ENCODE measurements around the gene SUPT20HL2. TPM values are rescaled to one million over a fixed set of nuclear protein-coding genes. Genes with fewer than 3 reads are reported as not detected.

SUPT20HL2 gene
- total and polyA plus RNA-seq, 10 of the 15 experiments (the other 5 are each of a cell fraction or from before 2014, with no cell fraction given) = not detected

DNA sequence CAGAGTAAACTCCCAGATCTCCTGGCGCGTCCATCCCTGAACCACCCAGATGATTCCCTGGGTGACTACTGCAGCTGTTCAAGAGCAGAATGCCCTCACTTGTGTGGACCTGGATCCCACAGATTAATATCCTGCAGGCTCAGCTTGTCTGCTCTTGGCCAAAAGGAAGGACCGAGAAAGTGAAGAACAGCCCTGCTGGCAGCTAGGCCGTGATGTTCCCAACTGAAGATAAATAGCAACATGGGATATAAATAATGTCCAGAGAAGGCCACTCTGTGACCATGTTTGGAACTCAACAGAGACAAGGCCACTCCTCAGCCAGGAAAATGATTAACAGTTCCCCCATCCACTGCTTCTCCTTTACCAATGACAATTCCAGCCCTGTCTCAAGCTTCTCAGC is 21.5 kb downstream of the SUPT20HL2 start:
- no TSS peak for BruUV-seq (replicated peaks)
- no peak overlapping the region for H3K27ac ChIP-seq (ENCODE audit: control insufficient read depth, insufficient read depth)
- H2AFZ ChIP-seq (ENCODE audit: control insufficient read depth, low read depth, low read length) = no peak overlapping the region
- H3K4me3 ChIP-seq = no peak overlapping the region
- no peak for ATAC-seq
- intact Hi-C loops (cut with micrococcal nuclease; ENCODE audit: unreplicated experiment) (no loop called here), in situ Hi-C loops (cut with MboI) (no loop called here)
- no peaks in the 10 kb centered on the region for H3K36me3 ChIP-seq (ENCODE audit: control insufficient read depth in 2 of 2, insufficient read depth in 2 of 2, low read length in 1 of 2)
- no peaks in the 10 kb centered on the region for H3K79me2 ChIP-seq (ENCODE audit: control insufficient read depth, insufficient read depth, low read length)
- no peak for FAIRE-seq
- no peaks in the 10 kb centered on the region for H3K4me1 ChIP-seq (ENCODE audit: control insufficient read depth, insufficient read depth, low read length)
- RAD21 ChIA-PET (ENCODE audit: unreplicated experiment) = no interaction called here
- H3K4me2 ChIP-seq (ENCODE audit: control insufficient read depth, insufficient read depth) = no peak overlapping the region
- no peaks in the 10 kb centered on the region for H3K27me3 ChIP-seq (replicated peaks in 1 of 2; ENCODE audit: control insufficient read depth in 2 of 2, insufficient read depth in 2 of 2, low read length in 1 of 2)
- CTCF ChIA-PET = interaction anchor here (1.1 kb wide), 1 partner anchor 32 kb away, joined by 3 read pairs; no protein-coding TSS in a partner anchor
- POLR2A ChIA-PET = interaction anchor here (0.5 to 0.7 kb wide), 2 partner anchors 10 to 171 kb away, joined by 3 to 6 read pairs; no protein-coding TSS in a partner anchor
- no peak overlapping the region for H3K9ac ChIP-seq (ENCODE audit: control insufficient read depth, insufficient read depth, low read length)
- WGBS (ENCODE audit: insufficient coverage, insufficient replicate concordance, low lambda C conversion rate, missing lambda C conversion rate) = 80% methylated on average over 4 of the region's 4 CpGs
- SMC1A ChIA-PET (ENCODE audit: uncharacterized antibody, unreplicated experiment) = interaction anchor here (1.0 to 1.4 kb wide), 2 partner anchors 12 to 104 kb away, joined by 3 to 4 read pairs; no protein-coding TSS in a partner anchor
- H3K9me3 ChIP-seq (replicated peaks; ENCODE audit: control insufficient read depth, insufficient read depth, low read length) = no peaks in the 10 kb centered on the region
- DNase-seq (ENCODE audit: low read depth, low spot score) = no peak
- no peaks in the 10 kb centered on the region for H4K20me1 ChIP-seq (ENCODE audit: control insufficient read depth, insufficient read depth)
- no peak for TF ChIP-seq ZNF384 (IDR thresholded peaks at IDR 0.05; ENCODE audit: borderline replicate concordance, low read depth, low read length)
- no peak for TF ChIP-seq NR2C2 (IDR thresholded peaks at IDR 0.05; ENCODE audit: borderline replicate concordance, control insufficient read depth, insufficient read length, low read depth)
- TF ChIP-seq, protein P1, sequence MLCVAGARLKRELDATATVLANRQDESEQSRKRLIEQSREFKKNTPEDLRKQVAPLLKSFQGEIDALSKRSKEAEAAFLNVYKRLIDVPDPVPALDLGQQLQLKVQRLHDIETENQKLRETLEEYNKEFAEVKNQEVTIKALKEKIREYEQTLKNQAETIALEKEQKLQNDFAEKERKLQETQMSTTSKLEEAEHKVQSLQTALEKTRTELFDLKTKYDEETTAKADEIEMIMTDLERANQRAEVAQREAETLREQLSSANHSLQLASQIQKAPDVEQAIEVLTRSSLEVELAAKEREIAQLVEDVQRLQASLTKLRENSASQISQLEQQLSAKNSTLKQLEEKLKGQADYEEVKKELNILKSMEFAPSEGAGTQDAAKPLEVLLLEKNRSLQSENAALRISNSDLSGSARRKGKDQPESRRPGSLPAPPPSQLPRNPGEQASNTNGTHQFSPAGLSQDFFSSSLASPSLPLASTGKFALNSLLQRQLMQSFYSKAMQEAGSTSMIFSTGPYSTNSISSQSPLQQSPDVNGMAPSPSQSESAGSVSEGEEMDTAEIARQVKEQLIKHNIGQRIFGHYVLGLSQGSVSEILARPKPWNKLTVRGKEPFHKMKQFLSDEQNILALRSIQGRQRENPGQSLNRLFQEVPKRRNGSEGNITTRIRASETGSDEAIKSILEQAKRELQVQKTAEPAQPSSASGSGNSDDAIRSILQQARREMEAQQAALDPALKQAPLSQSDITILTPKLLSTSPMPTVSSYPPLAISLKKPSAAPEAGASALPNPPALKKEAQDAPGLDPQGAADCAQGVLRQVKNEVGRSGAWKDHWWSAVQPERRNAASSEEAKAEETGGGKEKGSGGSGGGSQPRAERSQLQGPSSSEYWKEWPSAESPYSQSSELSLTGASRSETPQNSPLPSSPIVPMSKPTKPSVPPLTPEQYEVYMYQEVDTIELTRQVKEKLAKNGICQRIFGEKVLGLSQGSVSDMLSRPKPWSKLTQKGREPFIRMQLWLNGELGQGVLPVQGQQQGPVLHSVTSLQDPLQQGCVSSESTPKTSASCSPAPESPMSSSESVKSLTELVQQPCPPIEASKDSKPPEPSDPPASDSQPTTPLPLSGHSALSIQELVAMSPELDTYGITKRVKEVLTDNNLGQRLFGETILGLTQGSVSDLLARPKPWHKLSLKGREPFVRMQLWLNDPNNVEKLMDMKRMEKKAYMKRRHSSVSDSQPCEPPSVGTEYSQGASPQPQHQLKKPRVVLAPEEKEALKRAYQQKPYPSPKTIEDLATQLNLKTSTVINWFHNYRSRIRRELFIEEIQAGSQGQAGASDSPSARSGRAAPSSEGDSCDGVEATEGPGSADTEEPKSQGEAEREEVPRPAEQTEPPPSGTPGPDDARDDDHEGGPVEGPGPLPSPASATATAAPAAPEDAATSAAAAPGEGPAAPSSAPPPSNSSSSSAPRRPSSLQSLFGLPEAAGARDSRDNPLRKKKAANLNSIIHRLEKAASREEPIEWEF (IDR thresholded peaks at IDR 0.05; ENCODE audit: insufficient replicate concordance, low read depth, low read length) = no peak
- no peak for TF ChIP-seq CREB1 (IDR thresholded peaks at IDR 0.05; ENCODE audit: low read depth)
- no peak for TF ChIP-seq BRCA1 (IDR thresholded peaks at IDR 0.05; ENCODE audit: low read depth, low read length)
- TF ChIP-seq RELA (IDR thresholded peaks at IDR 0.05; ENCODE audit: borderline replicate concordance, partially characterized antibody) = no peak
- no peak for TF ChIP-seq EP300 (IDR thresholded peaks at IDR 0.05; ENCODE audit: borderline replicate concordance in 1 of 2, control insufficient read depth in 1 of 2, low read depth in 2 of 2, low read length in 2 of 2)
- TF ChIP-seq RBBP5 (conservative IDR thresholded peaks at IDR 0.05) = no peak
- no peak for TF ChIP-seq NFIC (IDR thresholded peaks at IDR 0.05; ENCODE audit: low read depth, low read length)
- TF ChIP-seq, protein P2, sequence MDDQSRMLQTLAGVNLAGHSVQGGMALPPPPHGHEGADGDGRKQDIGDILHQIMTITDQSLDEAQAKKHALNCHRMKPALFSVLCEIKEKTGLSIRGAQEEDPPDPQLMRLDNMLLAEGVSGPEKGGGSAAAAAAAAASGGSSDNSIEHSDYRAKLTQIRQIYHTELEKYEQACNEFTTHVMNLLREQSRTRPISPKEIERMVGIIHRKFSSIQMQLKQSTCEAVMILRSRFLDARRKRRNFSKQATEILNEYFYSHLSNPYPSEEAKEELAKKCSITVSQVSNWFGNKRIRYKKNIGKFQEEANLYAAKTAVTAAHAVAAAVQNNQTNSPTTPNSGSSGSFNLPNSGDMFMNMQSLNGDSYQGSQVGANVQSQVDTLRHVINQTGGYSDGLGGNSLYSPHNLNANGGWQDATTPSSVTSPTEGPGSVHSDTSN (IDR thresholded peaks at IDR 0.05; ENCODE audit: insufficient replicate concordance, low read depth, low read length) = no peak
- no peak for TF ChIP-seq MTA2 (IDR thresholded peaks at IDR 0.05; ENCODE audit: low read depth)
- TF ChIP-seq STAT3 (IDR thresholded peaks at IDR 0.05; ENCODE audit: low read depth, low read length) = no peak
- TF ChIP-seq, protein P3, sequence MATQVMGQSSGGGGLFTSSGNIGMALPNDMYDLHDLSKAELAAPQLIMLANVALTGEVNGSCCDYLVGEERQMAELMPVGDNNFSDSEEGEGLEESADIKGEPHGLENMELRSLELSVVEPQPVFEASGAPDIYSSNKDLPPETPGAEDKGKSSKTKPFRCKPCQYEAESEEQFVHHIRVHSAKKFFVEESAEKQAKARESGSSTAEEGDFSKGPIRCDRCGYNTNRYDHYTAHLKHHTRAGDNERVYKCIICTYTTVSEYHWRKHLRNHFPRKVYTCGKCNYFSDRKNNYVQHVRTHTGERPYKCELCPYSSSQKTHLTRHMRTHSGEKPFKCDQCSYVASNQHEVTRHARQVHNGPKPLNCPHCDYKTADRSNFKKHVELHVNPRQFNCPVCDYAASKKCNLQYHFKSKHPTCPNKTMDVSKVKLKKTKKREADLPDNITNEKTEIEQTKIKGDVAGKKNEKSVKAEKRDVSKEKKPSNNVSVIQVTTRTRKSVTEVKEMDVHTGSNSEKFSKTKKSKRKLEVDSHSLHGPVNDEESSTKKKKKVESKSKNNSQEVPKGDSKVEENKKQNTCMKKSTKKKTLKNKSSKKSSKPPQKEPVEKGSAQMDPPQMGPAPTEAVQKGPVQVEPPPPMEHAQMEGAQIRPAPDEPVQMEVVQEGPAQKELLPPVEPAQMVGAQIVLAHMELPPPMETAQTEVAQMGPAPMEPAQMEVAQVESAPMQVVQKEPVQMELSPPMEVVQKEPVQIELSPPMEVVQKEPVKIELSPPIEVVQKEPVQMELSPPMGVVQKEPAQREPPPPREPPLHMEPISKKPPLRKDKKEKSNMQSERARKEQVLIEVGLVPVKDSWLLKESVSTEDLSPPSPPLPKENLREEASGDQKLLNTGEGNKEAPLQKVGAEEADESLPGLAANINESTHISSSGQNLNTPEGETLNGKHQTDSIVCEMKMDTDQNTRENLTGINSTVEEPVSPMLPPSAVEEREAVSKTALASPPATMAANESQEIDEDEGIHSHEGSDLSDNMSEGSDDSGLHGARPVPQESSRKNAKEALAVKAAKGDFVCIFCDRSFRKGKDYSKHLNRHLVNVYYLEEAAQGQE (IDR thresholded peaks at IDR 0.05; ENCODE audit: low read depth, low read length) = no peak
- no peak for TF ChIP-seq ASH2L (IDR thresholded peaks at IDR 0.05; ENCODE audit: borderline replicate concordance, low read depth)
